Liver (tissue), 9 donors: Measurements from ENCODE around the gene PCDHGA7. TPM values are rescaled to one million over a fixed set of nuclear protein-coding genes. Genes with fewer than 3 reads are reported as not detected.
"Not testable (repeated sequence)": the region's sequence is repeated elsewhere in the genome, so short reads cannot be mapped to it uniquely, and the experiment has no call there.

Experiments used
- DNase-seq: peaks from one replicate; pipeline ENCODE4 v3.0.0-alpha.2; 2017; ENCODE audit warnings: low spot score
- H3K27ac ChIP-seq, 2 donors: one replicate each; pipeline ENCODE4 v1.7.0; 2013; ENCODE audit warnings: inconsistent platforms in 2 of 2, low read length in 2 of 2, control low read depth in 1 of 2, low read depth in 1 of 2, mild to moderate bottlenecking in 1 of 2
- H3K27me3 ChIP-seq, 4 donors: one replicate each; pipeline versions ENCODE4 v1.6.1 to v1.7.0; 2013; ENCODE audit warnings: low read length in 3 of 4, inconsistent platforms in 1 of 4, mild to moderate bottlenecking in 1 of 4, moderate library complexity in 1 of 4; ENCODE audit not compliant: control insufficient read depth in 4 of 4, insufficient read depth in 4 of 4
- H3K36me3 ChIP-seq, 4 donors: one replicate each; pipeline versions ENCODE4 v1.6.1 to v1.7.0; 2013; ENCODE audit warnings: low read length in 3 of 4, mild to moderate bottlenecking in 3 of 4, low read depth in 1 of 4, moderate library complexity in 1 of 4; ENCODE audit not compliant: control insufficient read depth in 4 of 4, insufficient read depth in 3 of 4
- H3K4me1 ChIP-seq, 4 donors: one replicate each; pipeline versions ENCODE4 v1.6.1 to v1.7.0; 2013; ENCODE audit warnings: low read length in 3 of 4, mild to moderate bottlenecking in 3 of 4, moderate library complexity in 1 of 4; ENCODE audit not compliant: control insufficient read depth in 4 of 4, insufficient read depth in 4 of 4
- H3K4me3 ChIP-seq, 3 donors: one replicate each; pipeline versions ENCODE4 v1.6.1 to v1.7.0; 2013; ENCODE audit warnings: low read length in 3 of 3, control low read depth in 1 of 3, low read depth in 1 of 3, mild to moderate bottlenecking in 1 of 3
- H3K9ac ChIP-seq, 2 donors: one replicate each; pipeline ENCODE4 v1.7.0; 2013; ENCODE audit warnings: low read length in 2 of 2, mild to moderate bottlenecking in 2 of 2, moderate library complexity in 2 of 2, control low read depth in 1 of 2, low read depth in 1 of 2
- H3K9me3 ChIP-seq, 4 donors: one replicate each; pipeline versions ENCODE4 v1.6.1 to v1.7.0; 2013; ENCODE audit warnings: low read length in 3 of 4; ENCODE audit not compliant: control insufficient read depth in 4 of 4
- EGR1 ChIP-seq, 2 donors: IDR thresholded peaks; 2 replicates each; pipeline ENCODE4 v1.6.1; 2016 to 2018; ENCODE audit warnings: antibody characterized with exemption in 2 of 2, low read depth in 2 of 2
- FOXA1 ChIP-seq: IDR thresholded peaks from 2 replicates; pipeline ENCODE4 v1.6.1; 2016; ENCODE audit warnings: antibody characterized with exemption
- FOXA2 ChIP-seq: IDR thresholded peaks from 2 replicates; pipeline ENCODE4 v1.6.1; 2016; ENCODE audit warnings: antibody characterized with exemption
- GABPA ChIP-seq, 2 donors: IDR thresholded peaks in 1 of 2; conservative IDR thresholded peaks in 1 of 2; 2 replicates each; pipeline ENCODE4 v1.6.1; 2016; ENCODE audit warnings: antibody characterized with exemption in 2 of 2, mild to moderate bottlenecking in 1 of 2, moderate library complexity in 1 of 2
- HNF4A ChIP-seq, 2 donors: conservative IDR thresholded peaks; 2 replicates each; pipeline ENCODE4 v1.6.1; 2016; ENCODE audit warnings: antibody characterized with exemption in 2 of 2, mild to moderate bottlenecking in 2 of 2
- HNF4G ChIP-seq: IDR thresholded peaks from 2 replicates; pipeline ENCODE4 v1.6.1; 2016; ENCODE audit warnings: antibody characterized with exemption
- JUND ChIP-seq, 2 donors: IDR thresholded peaks; 2 replicates each; pipeline ENCODE4 v1.6.1; 2016; ENCODE audit warnings: antibody characterized with exemption in 2 of 2
- NR2F2 ChIP-seq: IDR thresholded peaks from 2 replicates; pipeline ENCODE4 v1.6.1; 2016; ENCODE audit warnings: antibody characterized with exemption
- RAD21 ChIP-seq, 2 donors: IDR thresholded peaks; 2 replicates each; pipeline ENCODE4 v1.6.1; 2016; ENCODE audit warnings: antibody characterized with exemption in 2 of 2, mild to moderate bottlenecking in 2 of 2
- RXRA ChIP-seq, 2 donors: IDR thresholded peaks; 2 replicates each; pipeline ENCODE4 v1.6.1; 2017 to 2018; ENCODE audit warnings: antibody characterized with exemption in 2 of 2, mild to moderate bottlenecking in 1 of 2
- SP1 ChIP-seq: IDR thresholded peaks from 2 replicates; pipeline ENCODE4 v1.6.1; 2018; ENCODE audit warnings: antibody characterized with exemption, mild to moderate bottlenecking
- YY1 ChIP-seq: IDR thresholded peaks from 2 replicates; pipeline ENCODE4 v1.6.1; 2016; ENCODE audit warnings: antibody characterized with exemption, mild to moderate bottlenecking
- WGBS: extraction: QIAGEN DNeasy Blood & Tissue Kit; methylation state at CpG from one replicate; pipeline ENCODE4 v1.1.7; 2013; 5-methylcytosine and 5-hydroxymethylcytosine counted together
- polyA plus RNA-seq, 2 donors: library from polyadenylated mRNA; stranded (reverse) in 1 of 2; unstranded in 1 of 2; fragments of 200-250 nt in 1 of 2; fragments of >200 nt in 1 of 2; fragmentation: Nextera tagmentation in 1 of 2; extraction: Ambion mirVana in 1 of 2; gene quantifications; one replicate each; pipeline versions ENCODE4 v1.2.1 to v1.2.3, GENCODE V29; 2013 to 2015
- total RNA-seq, 2 donors: library from RNA; depleted of rRNA; stranded (reverse); fragments of >200 nt; gene quantifications; one replicate each; pipeline ENCODE4 v1.2.3, GENCODE V29; 2014
- TF ChIP-seq, protein P1 (sequence below): fragments of 150-350 bp; IDR thresholded peaks from 2 replicates; pipeline ENCODE4 v1.5.1; 2017; ENCODE audit warnings: improper control_type of control experiment, low read depth, low read length; ENCODE audit not compliant: missing input control
- TF ChIP-seq, protein P2 (sequence below): IDR thresholded peaks from 2 replicates; pipeline ENCODE4 v1.6.1; 2016; ENCODE audit warnings: antibody characterized with exemption, mild to moderate bottlenecking
- TF ChIP-seq, protein P3 (sequence below): IDR thresholded peaks from 2 replicates; pipeline ENCODE4 v1.6.1; 2016; ENCODE audit warnings: antibody characterized with exemption
- TF ChIP-seq, protein P4 (sequence below): IDR thresholded peaks from 2 replicates; pipeline ENCODE4 v1.6.1; 2016; ENCODE audit warnings: antibody characterized with exemption
- donor health status: healthy.
- donor health status: healthy.
- donor health status: healthy.
- donor health status: healthy.
- donor health status: healthy.

PCDHGA7 gene
- total and polyA plus RNA-seq, 4 donors, result 0.19 to 0.67 (median 0.21) TPM

DNA sequence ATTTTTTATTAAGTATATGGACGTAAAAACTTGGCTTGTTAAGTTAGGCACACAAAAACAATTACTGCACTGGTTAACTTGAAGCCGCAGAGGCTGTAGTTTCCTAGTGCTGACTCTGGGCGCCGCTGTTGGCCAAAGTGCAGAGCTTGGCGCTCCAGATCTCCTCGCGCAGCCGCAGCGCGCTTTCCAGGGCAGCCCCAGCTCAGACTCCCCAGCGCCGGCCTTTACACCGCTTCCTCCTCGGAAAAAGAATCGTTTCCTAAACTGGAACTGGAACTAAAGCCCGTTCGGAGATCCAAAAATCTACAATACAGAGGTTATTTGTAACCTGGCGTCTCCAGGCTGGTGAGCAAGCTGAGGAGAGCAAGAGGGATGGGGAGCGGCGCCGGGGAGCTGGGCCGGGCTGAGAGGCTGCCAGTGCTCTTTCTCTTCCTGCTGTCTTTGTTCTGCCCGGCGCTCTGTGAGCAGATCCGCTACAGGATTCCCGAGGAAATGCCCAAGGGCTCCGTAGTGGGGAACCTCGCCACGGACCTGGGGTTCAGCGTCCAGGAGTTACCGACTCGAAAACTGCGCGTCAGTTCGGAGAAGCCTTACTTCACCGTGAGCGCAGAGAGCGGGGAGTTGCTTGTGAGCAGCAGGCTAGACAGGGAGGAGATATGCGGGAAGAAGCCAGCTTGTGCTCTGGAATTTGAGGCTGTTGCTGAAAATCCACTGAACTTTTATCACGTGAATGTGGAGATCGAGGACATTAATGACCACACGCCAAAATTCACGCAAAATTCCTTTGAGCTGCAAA, 15.4 kb downstream of the PCDHGA7 start, which contains the start of gene PCDHGB5:
PCDHGB5 (plus strand) TSS at position 192 of the 796 bp plus-strand sequence; CDS start at position 373, 181 bp downstream.
- H3K9ac ChIP-seq, H3K4me1 ChIP-seq, DNase-seq, H3K36me3 ChIP-seq, H3K27me3 ChIP-seq, H3K27ac ChIP-seq: not testable (repeated sequence)
- WGBS, result 7% methylated on average over 24 of the region's 43 CpGs
- H3K4me3 ChIP-seq, result peak within 1 kb of the TSS; percentile 41 to 54 (median 45)
- TF ChIP-seq, protein P1, sequence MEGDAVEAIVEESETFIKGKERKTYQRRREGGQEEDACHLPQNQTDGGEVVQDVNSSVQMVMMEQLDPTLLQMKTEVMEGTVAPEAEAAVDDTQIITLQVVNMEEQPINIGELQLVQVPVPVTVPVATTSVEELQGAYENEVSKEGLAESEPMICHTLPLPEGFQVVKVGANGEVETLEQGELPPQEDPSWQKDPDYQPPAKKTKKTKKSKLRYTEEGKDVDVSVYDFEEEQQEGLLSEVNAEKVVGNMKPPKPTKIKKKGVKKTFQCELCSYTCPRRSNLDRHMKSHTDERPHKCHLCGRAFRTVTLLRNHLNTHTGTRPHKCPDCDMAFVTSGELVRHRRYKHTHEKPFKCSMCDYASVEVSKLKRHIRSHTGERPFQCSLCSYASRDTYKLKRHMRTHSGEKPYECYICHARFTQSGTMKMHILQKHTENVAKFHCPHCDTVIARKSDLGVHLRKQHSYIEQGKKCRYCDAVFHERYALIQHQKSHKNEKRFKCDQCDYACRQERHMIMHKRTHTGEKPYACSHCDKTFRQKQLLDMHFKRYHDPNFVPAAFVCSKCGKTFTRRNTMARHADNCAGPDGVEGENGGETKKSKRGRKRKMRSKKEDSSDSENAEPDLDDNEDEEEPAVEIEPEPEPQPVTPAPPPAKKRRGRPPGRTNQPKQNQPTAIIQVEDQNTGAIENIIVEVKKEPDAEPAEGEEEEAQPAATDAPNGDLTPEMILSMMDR, result peak; percentile 64
- TF ChIP-seq RAD21 (IDR thresholded peaks at IDR 0.05), result peak; percentile 68 to 73
- peaks cover 20 to 67% (median 36%) of the 10 kb centered on the region in 4 donors for H3K9me3 ChIP-seq

DNA sequence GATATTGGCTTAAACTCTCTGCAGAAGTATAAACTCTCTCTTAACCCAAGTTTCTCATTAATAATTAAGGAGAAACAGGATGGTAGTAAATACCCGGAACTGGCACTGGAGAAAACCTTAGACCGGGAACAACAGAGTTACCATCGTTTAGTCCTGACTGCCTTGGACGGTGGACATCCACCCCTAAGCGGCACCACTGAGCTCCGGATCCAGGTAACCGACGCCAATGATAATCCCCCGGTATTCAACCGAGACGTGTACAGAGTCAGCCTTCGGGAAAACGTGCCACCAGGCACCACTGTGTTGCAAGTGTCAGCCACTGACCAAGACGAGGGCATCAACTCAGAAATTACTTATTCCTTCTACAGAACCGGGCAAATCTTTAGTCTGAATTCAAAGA, 16.1 kb downstream of the PCDHGA7 start:
- Histone ChIP-seq H3K9ac (no peak overlapping the region), H3K27ac (no peak overlapping the region), H3K4me3 (peak overlapping the region in 2 of 3 donors; percentile 41 to 54), H3K4me1 (peaks cover 0 to 4% (median 0%) of the 10 kb centered on the region in 4 donors), H3K36me3 (no peaks in the 10 kb centered on the region), H3K27me3 (peaks cover 0 to 3% (median 0%) of the 10 kb centered on the region in 4 donors), H3K9me3 (peaks cover 15 to 68% (median 35%) of the 10 kb centered on the region in 4 donors)
- WGBS, result 25% methylated on average over 15 of the region's 15 CpGs
- DNase-seq, result no peak
- TF ChIP-seq NR2F2 (no peak), JUND (IDR thresholded peaks at IDR 0.05) (no peak), HNF4G (no peak), RXRA (IDR thresholded peaks at IDR 0.05) (no peak)

DNA sequence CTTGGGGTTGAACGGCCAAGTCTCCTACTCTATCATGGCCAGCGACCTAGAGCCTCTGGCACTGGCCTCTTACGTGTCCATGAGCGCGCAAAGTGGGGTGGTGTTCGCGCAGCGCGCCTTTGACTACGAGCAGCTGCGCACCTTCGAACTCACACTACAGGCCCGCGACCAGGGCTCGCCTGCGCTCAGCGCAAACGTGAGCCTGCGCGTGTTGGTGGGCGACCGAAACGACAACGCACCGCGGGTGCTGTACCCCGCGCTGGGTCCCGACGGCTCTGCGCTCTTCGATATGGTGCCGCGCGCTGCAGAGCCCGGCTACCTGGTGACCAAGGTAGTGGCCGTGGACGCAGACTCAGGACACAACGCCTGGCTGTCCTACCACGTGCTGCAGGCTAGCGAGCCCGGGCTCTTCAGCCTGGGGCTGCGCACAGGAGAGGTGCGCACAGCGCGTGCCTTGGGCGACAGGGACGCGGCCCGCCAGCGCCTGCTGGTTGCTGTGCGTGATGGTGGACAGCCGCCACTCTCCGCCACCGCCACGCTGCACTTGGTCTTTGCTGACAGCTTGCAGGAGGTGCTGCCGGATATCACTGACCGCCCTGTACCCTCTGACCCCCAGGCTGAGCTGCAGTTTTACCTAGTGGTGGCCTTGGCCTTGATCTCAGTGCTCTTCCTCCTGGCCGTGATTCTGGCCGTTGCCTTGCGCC, 17.2 kb downstream of the PCDHGA7 start:
- peaks cover 0 to 3% (median 0%) of the 10 kb centered on the region in 4 donors for H3K27me3 ChIP-seq
- no peak overlapping the region for H3K9ac ChIP-seq
- H3K9me3 ChIP-seq, result peaks cover 16 to 67% (median 33%) of the 10 kb centered on the region in 4 donors
- no peak overlapping the region for H3K27ac ChIP-seq
- no peaks in the 10 kb centered on the region for H3K36me3 ChIP-seq
- no peak for DNase-seq
- WGBS, result 29% methylated on average over 61 of the region's 61 CpGs
- peaks cover 0 to 4% (median 0%) of the 10 kb centered on the region in 4 donors for H3K4me1 ChIP-seq
- H3K4me3 ChIP-seq, result peak overlapping the region in 2 of 3 donors; percentile 6 to 54
- no peak for TF ChIP-seq JUND (IDR thresholded peaks at IDR 0.05)
- TF ChIP-seq, protein P2, sequence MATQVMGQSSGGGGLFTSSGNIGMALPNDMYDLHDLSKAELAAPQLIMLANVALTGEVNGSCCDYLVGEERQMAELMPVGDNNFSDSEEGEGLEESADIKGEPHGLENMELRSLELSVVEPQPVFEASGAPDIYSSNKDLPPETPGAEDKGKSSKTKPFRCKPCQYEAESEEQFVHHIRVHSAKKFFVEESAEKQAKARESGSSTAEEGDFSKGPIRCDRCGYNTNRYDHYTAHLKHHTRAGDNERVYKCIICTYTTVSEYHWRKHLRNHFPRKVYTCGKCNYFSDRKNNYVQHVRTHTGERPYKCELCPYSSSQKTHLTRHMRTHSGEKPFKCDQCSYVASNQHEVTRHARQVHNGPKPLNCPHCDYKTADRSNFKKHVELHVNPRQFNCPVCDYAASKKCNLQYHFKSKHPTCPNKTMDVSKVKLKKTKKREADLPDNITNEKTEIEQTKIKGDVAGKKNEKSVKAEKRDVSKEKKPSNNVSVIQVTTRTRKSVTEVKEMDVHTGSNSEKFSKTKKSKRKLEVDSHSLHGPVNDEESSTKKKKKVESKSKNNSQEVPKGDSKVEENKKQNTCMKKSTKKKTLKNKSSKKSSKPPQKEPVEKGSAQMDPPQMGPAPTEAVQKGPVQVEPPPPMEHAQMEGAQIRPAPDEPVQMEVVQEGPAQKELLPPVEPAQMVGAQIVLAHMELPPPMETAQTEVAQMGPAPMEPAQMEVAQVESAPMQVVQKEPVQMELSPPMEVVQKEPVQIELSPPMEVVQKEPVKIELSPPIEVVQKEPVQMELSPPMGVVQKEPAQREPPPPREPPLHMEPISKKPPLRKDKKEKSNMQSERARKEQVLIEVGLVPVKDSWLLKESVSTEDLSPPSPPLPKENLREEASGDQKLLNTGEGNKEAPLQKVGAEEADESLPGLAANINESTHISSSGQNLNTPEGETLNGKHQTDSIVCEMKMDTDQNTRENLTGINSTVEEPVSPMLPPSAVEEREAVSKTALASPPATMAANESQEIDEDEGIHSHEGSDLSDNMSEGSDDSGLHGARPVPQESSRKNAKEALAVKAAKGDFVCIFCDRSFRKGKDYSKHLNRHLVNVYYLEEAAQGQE, result no peak
- no peak for TF ChIP-seq RXRA (IDR thresholded peaks at IDR 0.05)
- TF ChIP-seq, protein P1, result no peak
- no peak for TF ChIP-seq GABPA (IDR thresholded peaks at IDR 0.05 in 1 of 2, conservative IDR thresholded peaks at IDR 0.05 in 1 of 2)
- TF ChIP-seq YY1, result no peak
- TF ChIP-seq, protein P3, sequence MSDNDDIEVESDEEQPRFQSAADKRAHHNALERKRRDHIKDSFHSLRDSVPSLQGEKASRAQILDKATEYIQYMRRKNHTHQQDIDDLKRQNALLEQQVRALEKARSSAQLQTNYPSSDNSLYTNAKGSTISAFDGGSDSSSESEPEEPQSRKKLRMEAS, result no peak
- TF ChIP-seq, protein P4, sequence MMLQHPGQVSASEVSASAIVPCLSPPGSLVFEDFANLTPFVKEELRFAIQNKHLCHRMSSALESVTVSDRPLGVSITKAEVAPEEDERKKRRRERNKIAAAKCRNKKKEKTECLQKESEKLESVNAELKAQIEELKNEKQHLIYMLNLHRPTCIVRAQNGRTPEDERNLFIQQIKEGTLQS, result no peak
- no peak for TF ChIP-seq EGR1 (IDR thresholded peaks at IDR 0.05; ENCODE audit: low read depth in 2 of 2)
- no peak for TF ChIP-seq RAD21 (IDR thresholded peaks at IDR 0.05)
- TF ChIP-seq FOXA2, result no peak
- no peak for TF ChIP-seq FOXA1
- no peak for TF ChIP-seq SP1
- TF ChIP-seq NR2F2, result no peak
- TF ChIP-seq HNF4G, result no peak
- TF ChIP-seq HNF4A (conservative IDR thresholded peaks at IDR 0.05), result no peak
